DOHH2 (cell line): ENCODE results near the gene RGS7.

ENCODE experiments used
- EZH2phosphoT487 ChIP-seq: fragments of 200-600 bp; sonication (generic); IDR thresholded peaks from 2 replicates; pipeline ENCODE4 v1.6.1; 2017; ENCODE audit warnings: borderline replicate concordance, mild to moderate bottlenecking, antibody characterized with exemption, low read length, moderate library complexity, mixed read lengths
- TF ChIP-seq, protein P1 (sequence below): fragments of 200-600 bp; sonication (generic); IDR thresholded peaks from one replicate; pipeline ENCODE4 v1.5.1; 2014; ENCODE audit warnings: antibody characterized with exemption, mild to moderate bottlenecking, low read depth, low read length; ENCODE audit not compliant: poor library complexity, severe bottlenecking

DNA sequence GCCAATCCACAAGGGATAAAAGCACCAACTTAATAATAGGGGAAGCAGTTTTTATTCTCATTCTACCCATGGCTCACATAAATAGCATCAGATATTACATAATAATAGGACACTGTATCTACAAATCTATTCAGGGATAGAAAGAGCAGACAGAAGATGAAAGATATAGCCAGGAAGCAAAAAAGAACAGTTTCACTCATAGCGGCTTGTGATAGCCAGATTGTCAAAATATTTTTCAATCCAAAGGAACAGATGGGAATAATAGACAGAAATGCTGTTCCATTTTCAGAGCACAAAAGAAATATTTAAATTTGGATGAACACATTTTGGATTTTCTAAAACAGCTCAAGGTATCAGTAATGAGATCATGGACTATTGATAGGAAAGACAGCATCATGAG lies 512.5 kb downstream of the RGS7 start:
- TF ChIP-seq, protein P1, sequence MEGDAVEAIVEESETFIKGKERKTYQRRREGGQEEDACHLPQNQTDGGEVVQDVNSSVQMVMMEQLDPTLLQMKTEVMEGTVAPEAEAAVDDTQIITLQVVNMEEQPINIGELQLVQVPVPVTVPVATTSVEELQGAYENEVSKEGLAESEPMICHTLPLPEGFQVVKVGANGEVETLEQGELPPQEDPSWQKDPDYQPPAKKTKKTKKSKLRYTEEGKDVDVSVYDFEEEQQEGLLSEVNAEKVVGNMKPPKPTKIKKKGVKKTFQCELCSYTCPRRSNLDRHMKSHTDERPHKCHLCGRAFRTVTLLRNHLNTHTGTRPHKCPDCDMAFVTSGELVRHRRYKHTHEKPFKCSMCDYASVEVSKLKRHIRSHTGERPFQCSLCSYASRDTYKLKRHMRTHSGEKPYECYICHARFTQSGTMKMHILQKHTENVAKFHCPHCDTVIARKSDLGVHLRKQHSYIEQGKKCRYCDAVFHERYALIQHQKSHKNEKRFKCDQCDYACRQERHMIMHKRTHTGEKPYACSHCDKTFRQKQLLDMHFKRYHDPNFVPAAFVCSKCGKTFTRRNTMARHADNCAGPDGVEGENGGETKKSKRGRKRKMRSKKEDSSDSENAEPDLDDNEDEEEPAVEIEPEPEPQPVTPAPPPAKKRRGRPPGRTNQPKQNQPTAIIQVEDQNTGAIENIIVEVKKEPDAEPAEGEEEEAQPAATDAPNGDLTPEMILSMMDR, result no peak
- TF ChIP-seq EZH2phosphoT487, result no peak
